Cardiac septum (tissue), 1 donor: Measurements from ENCODE around the gene PALM3. TPM values are rescaled to one million over a fixed set of nuclear protein-coding genes. Genes with fewer than 3 reads are reported as not detected.
"Not testable (repeated sequence)": the region's sequence is repeated elsewhere in the genome, so short reads cannot be mapped to it uniquely, and the experiment has no call there.

Experiments used
- DNase-seq: peaks from one replicate; pipeline ENCODE4 v3.0.0-alpha.2; 2020; ENCODE audit warnings: low spot score
- intact Hi-C: fragments of 100-400 bp; cut with DNase I; formaldehyde crosslinking; loops from one replicate; pipeline ENCODE4 v1.14.0; 2022
- total RNA-seq: library from RNA; stranded (reverse); fragmentation: NEBNext Ultra II Directional; extraction: Animal tissue kit (Norgen Biotek cat#: 25700); gene quantifications from one replicate; pipeline ENCODE4 v1.2.1, GENCODE V29; 2021
- donor health status: DM: no; HTN: no; CAD: no.

PALM3 gene
- total RNA-seq, 1 donor from 2014 or later: 0.46 TPM

GRCh38 chr19:14070268-14071050, 8.6 kb upstream of the PALM3 start:
- no peak for DNase-seq
- intact Hi-C loops: loop anchor here (10.0 kb wide), 2 partner anchors 274 to 286 kb away; no protein-coding TSS in a partner anchor

- no peak for DNase-seq
- intact Hi-C loops: no loop called here
These were observed 4.3 kb upstream of the PALM3 start for GRCh38 chr19:14066134-14066533.

- no peak for DNase-seq
- intact Hi-C loops: no loop called here
These were observed 1.2 kb upstream of the PALM3 start for GRCh38 chr19:14063105-14063504.

GRCh38 chr19:14062558-14062855, 631 bp upstream of the PALM3 start:
- intact Hi-C loops: no loop called here
- no peak for DNase-seq

- no peak for DNase-seq
- intact Hi-C loops: no loop called here
These were observed 661 bp downstream of the PALM3 start for GRCh38 chr19:14061081-14061749.

- no peak for DNase-seq
- intact Hi-C loops: no loop called here
These were observed 2.2 kb downstream of the PALM3 start for GRCh38 chr19:14059652-14060155.

- intact Hi-C loops: no loop called here
- DNase-seq: no peak
These were observed 2.8 kb downstream of the PALM3 start for GRCh38 chr19:14059093-14059480.

GRCh38 chr19:14058182-14059092, 3.4 kb downstream of the PALM3 start:
- intact Hi-C loops: no loop called here
- no peak for DNase-seq

GRCh38 chr19:14056741-14057356, 5.0 kb downstream of the PALM3 start:
- DNase-seq: no peak
- intact Hi-C loops: no loop called here

- no peak for DNase-seq
- intact Hi-C loops: no loop called here
These were observed 5.7 kb downstream of the PALM3 start for GRCh38 chr19:14056069-14056666.

GRCh38 chr19:14055396-14055795, 6.5 kb downstream of the PALM3 start:
- intact Hi-C loops: no loop called here
- DNase-seq: no peak

GRCh38 chr19:14054721-14055120, 7.2 kb downstream of the PALM3 start:
- intact Hi-C loops: no loop called here

GRCh38 chr19:14054099-14054498, 7.8 kb downstream of the PALM3 start:
- intact Hi-C loops: no loop called here
- no peak for DNase-seq

More at GRCh38 chr19:14054721-14055120, 7.2 kb downstream of the PALM3 start:
- no peak for DNase-seq

- no peak for DNase-seq
- intact Hi-C loops: no loop called here
These were observed 8.4 kb downstream of the PALM3 start for GRCh38 chr19:14053500-14053899.

- intact Hi-C loops: no loop called here
- DNase-seq: no peak
These were observed 8.8 kb downstream of the PALM3 start for GRCh38 chr19:14053032-14053431.

- DNase-seq: no peak
- intact Hi-C loops: no loop called here
These were observed 9.4 kb downstream of the PALM3 start for GRCh38 chr19:14052470-14052869.

- intact Hi-C loops: no loop called here
- no peak for DNase-seq
These were observed 9.9 kb downstream of the PALM3 start for GRCh38 chr19:14051980-14052379.

GRCh38 chr19:14050961-14051360, 10.9 kb downstream of the PALM3 start:
- DNase-seq, intact Hi-C loops: not testable (repeated sequence)

- intact Hi-C loops: no loop called here
- DNase-seq: no peak
These were observed 11.4 kb downstream of the PALM3 start for GRCh38 chr19:14050512-14050911.
